Epidermal melanocyte (primary cell): ENCODE measurements around the gene DENND6B.

Experiments used
- DNase-seq: peaks from one replicate; pipeline ENCODE4 v3.0.0; 2011; ENCODE audit warnings: low spot score; ENCODE audit not compliant: insufficient read length

Gene DENND6B

DNA sequence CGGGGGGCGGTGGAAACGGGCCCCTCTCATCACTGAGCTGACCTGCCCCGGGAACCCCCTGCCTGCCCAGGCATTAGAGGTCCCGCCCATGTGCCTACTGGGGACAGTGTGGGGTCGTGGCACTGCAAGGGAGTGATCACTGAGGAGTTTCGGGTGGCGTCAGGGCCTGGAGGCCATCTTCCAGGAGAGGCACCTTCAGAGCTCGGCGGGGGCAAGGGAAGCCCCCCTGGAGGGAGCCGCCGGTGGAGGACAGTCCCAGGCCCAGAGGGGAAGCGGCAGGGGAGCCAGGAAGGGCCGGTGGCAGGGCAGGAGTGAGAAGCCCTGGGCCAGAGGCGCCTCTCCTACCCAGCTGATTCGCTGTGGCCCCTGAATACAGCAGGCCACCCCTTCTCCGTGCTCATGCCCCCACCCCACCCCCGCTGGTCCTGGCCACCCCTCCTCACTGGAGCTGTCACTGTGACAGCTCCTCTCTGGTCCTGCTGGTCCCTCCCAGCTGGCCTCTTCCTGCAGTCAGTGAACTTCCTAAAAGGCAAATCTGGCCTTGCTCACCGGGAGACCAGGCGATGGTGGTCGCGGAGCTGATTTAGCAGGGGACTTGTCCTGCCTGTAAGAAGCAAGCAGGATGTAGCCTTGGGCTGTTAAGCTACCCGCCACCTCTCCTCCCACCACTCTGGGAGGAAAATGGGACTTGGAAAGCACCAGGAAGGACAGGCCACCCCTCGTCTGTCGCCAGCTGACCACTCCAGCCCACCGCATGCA is 54.6 kb downstream of the DENND6B start:
- DNase-seq: no peak

DNA sequence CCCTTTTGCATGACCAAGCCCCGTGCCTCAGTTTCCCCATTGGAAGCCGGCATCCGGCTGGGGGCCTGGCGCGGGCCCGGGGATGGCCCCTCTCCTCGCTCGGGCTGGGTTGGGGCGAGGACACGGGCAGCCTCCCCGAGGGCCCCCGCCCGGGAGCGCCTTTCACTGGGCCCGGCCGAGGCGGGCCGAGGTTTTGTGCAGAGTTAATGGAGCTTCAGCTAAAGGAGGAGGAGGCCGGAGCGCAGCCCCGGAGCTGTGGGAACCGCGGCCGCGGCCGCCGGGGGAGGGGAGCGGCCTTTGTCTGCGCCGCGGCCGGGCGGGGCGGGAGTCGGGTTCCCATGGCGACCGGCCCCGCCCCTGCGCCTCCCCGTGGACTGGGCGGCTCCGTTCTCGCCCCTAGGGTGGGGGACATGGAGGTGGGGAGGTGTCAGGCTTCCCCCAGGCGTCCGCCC is 55.3 kb downstream of the DENND6B start:
- DNase-seq: peak; percentile 55

DNA sequence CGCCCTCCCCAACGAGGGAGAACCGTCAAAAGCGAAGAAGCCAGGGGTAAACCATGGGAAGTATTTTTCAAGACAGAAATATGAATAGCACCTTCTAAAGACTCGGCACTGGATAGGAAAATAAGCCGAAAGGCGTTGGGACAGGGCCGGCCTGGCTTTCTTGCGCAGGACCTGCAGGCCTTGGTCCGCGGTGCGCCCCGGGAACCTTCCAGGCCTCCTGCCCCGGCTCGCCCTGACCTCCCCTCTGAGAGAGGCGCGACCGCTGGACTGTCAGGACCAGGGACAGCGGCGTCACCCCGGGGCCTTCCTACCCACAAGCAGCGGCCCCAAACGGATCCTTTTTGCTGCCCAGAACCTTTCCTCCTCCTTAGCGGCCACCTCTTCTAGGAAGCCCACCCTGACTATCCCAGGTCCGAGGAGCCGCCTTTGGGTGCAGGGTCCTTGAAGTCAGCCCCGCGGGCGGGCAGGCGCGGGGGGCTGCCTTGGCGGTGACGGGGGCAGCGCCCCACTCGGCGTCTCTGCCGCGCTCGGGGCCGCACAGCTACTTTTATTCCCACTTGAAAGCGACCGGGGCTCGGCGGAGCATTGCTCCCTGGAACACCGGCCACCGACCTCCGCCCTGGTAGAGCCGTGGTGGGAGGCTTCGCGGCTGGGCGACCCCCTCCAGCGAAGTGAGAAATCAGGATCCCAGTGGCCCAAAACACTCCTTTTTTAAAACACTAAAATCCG is 56.0 kb downstream of the DENND6B start:
- DNase-seq: peak; percentile 80

DNA sequence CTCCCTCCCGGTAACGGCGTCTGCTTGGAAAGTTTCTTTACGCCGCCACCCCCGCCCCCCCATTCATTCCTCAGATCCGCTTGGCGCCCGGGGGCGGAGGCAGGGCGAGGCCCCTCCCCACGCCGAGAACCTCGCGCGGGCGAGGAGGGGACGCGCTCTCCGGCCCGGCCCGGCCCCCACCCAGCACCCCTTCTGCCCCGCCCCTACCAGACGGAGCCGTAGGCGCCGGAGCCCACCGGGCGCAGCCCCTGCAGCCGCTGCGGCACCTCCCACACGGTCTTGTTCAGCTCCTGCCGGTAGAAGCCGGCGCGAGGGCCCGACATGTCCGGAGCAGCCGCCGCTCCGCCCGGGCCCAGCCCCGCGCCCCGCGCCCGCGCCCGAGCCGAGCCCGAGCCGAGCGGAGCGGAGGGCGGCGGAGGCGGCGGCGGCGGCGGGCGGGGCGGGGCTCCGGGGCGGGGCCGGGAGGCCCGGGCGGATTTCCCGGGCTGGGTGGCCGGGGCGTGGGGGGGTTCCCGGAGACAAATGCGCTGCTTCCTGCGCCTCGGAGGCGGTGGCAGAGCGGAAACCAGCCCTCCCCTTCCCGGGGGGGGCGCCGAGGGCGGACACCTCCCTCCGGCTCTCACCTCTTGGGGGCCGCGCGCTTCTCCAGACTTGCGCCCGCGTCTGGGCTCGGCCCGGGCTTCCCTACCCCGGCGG is 56.7 kb downstream of the DENND6B start, which contains the start of gene MAPK11:
MAPK11 (minus strand) TSS at position 411 of the 696 bp plus-strand sequence; CDS start at position 323, 88 bp downstream.
- DNase-seq: no peak

DNA sequence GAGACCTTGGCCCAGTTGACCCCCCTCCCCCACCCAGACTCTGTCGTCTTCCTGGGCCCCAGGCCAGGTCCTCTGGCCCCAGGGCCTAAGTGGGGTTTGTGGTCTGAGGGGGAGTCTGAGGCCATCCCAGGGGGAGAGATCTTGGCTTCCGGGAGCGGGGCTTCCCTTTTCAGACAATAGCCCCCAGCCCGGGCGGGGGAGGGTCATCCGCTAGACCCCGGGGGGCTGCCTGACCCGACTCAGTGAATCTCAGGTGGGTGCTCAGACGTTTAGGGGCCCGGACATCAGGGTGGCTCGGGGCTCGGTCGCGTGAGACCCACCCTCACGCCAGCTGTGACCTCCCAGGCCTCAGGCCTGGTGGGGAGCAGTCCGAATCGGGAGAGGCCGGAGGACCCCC is 57.2 kb downstream of the DENND6B start:
- no peak for DNase-seq

DNA sequence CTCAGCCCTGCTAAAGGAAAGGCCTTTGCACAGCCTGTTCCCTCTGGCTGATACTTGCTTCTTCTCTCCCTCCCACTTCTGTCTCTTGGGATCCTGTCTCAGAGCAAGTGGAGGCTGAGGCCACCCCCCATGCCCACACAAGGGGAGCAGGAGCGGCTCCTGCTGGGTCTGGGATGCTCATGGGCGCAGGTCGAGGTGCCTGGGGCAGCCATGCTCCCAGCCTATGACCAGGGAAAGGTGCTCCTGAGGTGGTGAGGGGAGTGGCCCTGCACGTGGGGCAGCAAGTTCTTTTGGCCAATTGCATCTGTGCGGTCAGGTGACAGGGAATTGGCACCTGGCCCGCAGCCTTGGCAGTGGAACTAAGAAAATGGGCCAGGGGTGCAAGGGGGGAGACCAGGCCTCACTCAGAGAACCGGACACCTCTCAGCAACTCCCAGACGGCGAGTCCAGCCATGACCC is 58.1 kb downstream of the DENND6B start:
- no peak for DNase-seq

DNA sequence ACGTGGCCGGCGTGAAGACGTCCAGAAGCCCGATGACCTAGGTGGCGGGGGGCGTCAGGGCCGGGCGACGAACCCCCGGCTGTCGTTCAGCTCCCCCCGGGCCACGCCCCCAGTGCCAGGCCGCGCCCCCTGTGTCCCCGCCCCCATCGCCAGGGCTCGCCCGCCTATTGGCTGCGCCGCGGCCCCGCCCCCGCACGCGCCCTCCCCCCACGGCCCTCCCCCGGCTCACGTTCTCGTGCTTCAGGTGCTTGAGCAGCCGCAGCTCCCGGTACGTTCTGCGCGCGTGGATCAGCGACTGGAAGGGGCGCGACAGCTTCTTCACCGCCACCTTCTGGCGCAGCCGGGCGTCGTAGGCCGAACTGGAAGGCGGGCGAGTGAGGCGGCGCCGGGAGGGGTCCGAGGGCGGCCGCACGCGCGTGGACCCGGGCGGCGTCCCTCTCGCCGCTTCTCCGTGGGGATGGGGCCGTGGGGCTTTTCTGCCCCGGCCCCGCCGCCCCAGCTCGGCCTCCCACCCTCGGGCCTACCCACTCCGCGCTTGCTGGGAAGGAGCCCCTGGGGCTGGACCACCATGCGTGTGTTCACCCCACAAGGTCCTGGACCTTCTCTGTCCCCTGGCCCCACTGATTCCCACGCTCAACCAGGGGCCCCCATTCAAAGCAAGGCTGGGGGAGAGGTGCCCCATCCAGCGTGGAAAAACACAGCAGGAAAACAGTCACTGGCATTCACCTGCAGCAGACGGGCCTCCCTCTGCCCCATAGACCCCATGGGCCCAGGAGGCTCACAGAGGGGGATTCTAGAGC is 59.0 kb downstream of the DENND6B start:
- peak; percentile 87 for DNase-seq

DNA sequence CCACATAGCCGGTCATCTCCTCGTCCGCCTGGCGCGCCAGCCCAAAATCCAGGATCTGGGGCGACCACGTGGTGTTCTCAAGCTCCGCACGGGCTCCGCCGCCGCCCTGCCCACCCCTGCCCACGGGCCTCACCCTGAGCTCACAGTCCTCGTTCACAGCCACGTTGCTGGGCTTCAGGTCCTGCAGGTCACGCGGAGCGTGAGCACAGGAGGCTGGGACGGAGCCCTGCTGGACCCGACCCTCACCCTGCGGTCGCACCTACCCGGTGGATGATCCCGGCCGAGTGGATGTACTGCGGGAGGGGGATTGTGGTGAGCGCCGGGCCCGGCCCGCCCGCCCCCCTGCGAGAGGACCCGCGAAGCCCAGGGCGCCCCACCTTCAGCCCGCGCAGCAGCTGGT is 59.8 kb downstream of the DENND6B start:
- no peak for DNase-seq

DNA sequence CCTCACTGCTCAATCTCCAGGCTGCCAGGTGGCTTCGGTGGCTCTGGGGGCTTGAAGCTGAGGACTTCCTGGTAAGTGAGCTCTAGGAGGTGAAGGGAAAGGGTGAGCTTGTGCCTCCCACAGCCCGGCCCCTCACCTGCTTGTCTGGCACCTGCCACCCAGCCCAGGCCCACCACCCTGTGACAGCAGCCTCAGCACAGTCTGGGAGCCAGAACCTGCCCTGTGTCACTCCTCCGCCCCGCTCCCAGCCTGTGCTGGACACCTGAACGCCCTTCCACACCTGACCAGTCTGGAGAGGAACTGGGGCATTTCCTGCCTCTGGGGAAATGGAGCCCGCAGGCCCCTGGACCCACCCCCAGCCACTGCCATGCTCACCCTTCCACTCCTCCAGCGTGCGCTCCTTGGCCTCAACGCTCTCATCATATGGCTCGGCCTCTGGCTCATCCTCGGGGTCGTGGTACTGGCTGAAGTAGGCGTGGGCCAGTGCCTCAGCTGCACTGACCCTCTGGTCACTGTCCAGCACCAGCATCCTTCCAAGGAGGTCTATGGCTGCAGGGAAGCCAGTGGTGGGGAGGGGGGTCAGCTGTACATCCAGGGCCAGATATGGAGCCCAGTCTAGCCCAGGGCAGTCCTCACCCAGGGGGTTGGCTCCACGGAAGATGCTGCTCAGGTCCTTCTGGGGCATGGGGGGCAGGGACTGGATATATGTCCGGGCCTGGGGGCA is 61.7 kb downstream of the DENND6B start:
- DNase-seq: no peak

DNA sequence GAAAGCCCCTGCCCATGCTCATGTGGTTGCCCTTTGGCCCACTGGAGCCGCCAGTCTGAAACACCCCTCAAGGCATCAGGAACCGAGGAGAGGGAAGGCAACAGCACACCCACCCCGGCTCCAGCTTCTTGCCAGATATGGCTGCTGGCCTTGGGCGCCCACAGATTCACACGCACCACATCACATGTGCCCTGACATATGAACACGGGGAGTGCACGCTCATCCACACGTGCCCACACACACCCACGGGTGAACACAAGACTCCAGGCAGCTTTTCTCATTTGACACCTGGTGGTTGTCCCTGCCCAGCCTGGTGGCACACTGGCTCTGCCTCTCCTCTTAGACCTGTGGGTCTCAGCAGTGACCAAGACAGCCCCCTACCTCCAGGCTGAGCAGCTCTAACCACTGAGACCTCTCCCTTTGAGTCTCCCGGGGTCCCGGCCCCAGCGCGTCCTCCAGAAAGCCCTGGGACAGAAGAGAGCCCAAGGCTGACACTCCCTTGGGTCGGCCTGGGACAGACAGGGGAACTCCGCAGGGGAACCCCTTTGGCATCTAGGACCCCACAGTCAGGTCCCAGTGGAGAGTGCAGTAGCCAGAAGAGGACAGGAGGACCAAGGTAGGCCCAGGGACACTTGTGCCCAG is 62.6 kb downstream of the DENND6B start:
- DNase-seq: no peak

DNA sequence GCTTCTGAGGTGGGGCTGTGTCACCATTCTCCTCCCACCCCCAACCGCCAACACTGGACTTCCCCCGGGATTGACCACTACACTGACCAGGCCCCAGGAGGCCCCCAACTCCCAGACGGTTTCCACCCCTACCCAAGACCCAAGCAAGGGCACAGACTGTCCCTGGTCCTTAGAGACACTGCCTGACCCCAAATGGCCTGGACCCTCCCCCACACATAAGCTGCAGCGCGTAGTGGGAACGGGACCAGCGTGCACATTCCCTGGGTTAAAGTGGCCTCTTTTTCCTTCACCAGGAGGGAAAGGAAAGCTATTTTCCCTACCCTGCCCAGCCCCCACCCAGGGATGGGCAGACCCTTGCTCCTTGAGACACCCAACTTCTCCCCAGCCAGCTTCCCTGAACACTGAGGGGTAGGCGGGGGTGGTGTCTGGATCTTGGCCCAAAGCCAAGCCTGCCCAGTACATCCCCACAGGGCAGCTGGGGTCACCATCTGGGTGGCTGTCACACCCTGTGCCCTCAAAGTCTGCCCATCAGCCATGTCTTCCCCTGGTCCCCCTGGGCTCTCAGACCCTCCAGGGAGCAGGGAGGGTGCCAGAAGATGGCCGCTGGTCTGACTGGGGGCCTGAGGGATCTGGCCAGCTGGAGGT is 63.7 kb downstream of the DENND6B start:
- no peak for DNase-seq

DNA sequence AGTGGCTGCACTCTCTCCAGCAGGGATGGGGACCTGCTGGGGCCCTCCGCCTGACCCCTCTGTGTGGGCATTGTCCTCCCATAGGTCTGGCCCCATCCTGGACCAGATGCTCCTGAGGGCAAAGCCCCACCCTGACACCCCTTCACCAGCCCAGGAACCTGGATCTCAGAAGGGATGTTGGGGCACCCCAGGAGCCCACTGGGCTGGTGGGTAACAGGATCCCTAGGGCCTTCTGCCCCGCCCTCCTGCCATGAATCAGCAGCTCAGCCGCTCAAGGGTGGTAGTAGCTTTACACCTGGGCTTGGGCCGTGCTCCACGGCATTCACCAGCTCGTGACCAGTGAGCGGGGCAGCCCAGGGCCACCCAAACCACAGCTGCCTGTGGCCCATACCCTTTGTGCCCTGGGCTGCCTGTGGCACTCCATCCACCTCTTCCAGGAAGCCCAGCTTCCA is 64.3 kb downstream of the DENND6B start:
- no peak for DNase-seq

DNA sequence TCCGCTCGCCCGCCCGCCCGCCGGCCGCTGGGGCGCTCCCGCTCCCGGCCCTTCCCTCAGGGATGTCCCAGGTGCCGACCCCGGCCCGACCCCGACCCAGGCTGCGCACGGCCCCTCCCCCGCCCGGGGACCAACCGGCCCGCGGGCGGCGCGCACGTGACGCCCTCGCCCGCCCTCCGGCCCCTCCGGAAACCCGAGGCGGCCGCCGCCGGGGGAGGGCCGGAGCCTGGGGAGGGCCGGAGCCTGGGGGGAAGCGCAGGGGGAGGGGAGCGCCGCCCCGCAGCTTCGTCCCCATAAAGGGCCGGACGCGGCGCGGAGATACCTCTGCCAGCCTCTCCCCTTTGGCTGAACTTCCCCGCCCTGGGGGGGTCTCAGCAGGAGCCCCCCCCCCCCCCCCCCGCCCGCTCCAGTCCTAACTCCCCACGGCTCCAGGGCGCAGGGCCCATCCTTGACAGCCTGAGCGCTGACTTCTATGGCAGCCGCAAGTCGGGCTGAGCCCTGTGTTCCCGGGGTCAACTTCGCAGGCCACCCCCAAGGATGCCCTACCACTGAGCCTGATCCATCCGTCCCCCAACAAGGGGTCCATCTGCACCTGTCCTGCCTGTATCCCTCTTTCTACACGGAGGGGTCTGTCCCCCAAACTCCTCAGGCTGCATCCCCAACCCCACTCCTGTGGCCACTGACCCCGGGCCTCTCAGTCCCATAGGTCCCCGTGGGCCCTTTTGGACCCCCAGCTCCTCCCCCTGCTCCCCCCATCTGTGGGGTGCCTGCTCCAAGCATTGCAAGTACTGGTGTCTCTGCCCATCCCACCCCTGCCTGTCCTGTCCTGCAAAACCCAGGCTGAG is 65.0 kb downstream of the DENND6B start, which contains the start of gene MAPK12:
MAPK12 (minus strand) TSS at position 69 of the 845 bp plus-strand sequence. CDS start 174 bp downstream, outside the sequence.
- DNase-seq: no peak

DNA sequence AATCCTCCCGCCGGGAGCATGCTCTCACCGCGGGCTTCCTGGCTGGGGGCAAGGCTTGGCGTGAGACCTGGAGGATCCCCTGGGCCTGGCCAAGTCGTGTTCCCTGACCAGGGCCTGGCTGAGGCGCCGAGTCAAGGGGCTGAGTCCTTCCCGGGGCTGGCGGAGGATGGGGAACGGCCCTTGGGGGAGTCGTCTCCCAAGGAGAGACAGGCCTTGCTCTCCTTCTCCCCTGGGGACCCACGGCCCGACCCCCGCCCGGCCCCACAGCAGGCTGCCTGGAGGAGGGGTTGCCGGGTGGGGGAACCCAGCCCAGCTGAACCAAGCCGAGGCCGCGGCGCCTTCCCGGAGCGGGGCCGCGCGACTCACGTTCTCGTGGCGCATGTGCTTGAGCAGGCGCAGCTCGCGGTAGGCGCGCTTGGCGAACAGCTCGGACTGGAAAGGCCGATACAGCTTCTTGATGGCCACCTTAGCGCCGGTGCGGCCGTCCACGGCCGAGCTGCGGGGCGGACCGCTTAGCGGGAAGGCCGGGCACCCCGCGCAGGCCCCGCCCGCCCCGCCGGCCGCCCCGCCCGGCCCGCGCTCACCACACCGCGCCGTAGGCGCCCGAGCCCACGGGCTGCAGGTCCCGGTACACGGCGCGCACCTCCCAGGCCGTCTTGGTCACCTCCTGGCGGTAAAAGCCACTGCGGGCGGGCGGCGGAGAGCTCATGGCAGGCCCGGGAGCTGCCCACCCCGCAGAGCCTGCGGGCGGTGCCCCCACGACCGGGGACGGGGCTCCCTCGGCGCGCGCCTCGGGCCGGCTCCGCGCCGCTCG is 65.8 kb downstream of the DENND6B start:
- DNase-seq: no peak

DNA sequence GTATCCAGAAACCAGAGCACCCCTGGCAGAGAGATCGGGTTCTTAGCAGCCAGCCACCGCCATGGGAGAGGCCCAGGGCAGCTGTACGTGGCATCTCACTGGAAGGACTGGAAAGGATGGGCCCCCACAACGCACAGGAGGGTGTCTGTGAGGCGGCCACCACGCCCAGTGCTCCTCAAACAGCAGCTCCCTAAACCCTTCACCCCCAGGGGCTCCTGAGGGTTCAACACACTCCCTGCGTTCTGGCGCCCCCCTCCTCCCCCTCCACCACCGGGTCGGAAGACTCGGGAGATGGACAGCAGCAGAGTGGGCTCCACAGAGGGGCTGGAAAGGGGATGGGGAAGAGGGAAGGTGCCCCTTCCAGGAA is 66.4 kb downstream of the DENND6B start:
- no peak for DNase-seq

DNA sequence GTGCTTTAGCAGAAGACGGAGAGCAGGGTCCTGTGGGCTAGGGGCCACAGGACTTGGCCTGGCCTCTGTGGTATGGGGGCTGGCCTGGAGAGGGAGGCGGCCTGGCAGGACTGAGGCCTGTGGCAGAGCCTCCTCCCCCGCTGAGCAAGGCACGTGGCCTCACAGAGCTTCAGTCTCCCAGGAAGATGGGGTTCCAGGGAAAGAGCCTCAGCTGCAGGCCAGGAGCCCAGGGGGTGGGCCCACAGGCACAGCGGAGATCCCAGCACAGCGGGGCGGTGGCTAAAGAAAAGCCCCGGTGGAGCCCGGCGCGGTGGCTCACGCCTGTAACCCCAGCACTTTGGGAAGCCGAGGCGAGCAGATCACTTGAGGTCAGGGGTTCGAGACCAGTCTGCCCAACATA is 67.5 kb downstream of the DENND6B start:
- DNase-seq: no peak
